Heart left ventricle (tissue), 13 donors: Measurements from ENCODE around the gene ARHGAP44.

Experiments
- CTCF ChIP-seq, 12 donors: fragments of 200-600 bp; sonication (generic) in 4 of 12; IDR thresholded peaks; one replicate each; pipeline versions ENCODE4 v1.5.0 to v1.8.0; 2018 to 2022; ENCODE audit warnings: antibody characterized with exemption in 12 of 12, mild to moderate bottlenecking in 5 of 12
- POLR2A ChIP-seq, 2 donors: fragments of 450-650 bp; IDR thresholded peaks; one replicate each; pipeline ENCODE4 v1.6.1; 2017; ENCODE audit warnings: antibody characterized with exemption in 2 of 2, mild to moderate bottlenecking in 2 of 2, moderate library complexity in 2 of 2
- donor health status: ischemic (EF 13 %, LVEDD 7.1; RV severe dilation, severe dysfunction).
- donor health status: DM: no; HTN: yes; CAD: no.
- donor health status: DM: no; HTN: no; CAD: no.
- donor health status: ischemic (EF 25% LVEDD 6.9; RV normal size, moderate dysfunction).
- donor health status: ischemic (EF 25% LVEDD 5.7; RV mildly dilated, moderate dysfunction).
- donor health status: ischemic (EF 35%, LVEDD 5.7; RV mildly dilated, moderate dysfunction).
- donor health status: nonischemic (EF 11% LVEDD 7.7; RV severe dilation, severe dysfunction).
- donor health status: DM: yes; HTN: yes; CAD: no.
- donor health status: PGD.
- donor health status: ischemic (EF 29% LVEDD 5.4; RV normal size, mild dysfunction).
- donor health status: nonischemic (EF 23%, LVEDD 6.1; RV moderate dilation, normal function).

GRCh38 chr17:12743046-12743445, 46.3 kb upstream of the ARHGAP44 start:
- TF ChIP-seq CTCF (IDR thresholded peaks at IDR 0.05) = no peak
- TF ChIP-seq POLR2A (IDR thresholded peaks at IDR 0.05) = no peak
